WTC11 (cell line): Measurements from ENCODE around the gene PAN3. TPM values are rescaled to one million over a fixed set of nuclear protein-coding genes. Genes with fewer than 3 reads are reported as not detected.
A peak's percentile ranks its signal among the peaks of the same experiment; 100 is the strongest.

Source experiments
- ATAC-seq: fragments of 200-7000 bp; cut with Tn5 transposase; 2 replicates; pipeline ENCODE4 v1.10.0; 2021; ENCODE audit warnings: mild to moderate bottlenecking, moderate library complexity
- CTCF ChIA-PET: fragments of 300-600 bp; sonication (Branson Sonifier 250); formaldehyde crosslinking; loops from one replicate; lab custom pipeline; 2021; ENCODE audit warnings: antibody characterized with exemption; lab: Charles Lee
- POLR2A ChIA-PET: fragments of 350-600 bp; sonication (Branson Sonifier 250); formaldehyde crosslinking; loops from one replicate; lab custom pipeline; 2021; ENCODE audit warnings: antibody characterized with exemption; lab: Charles Lee
- DNase-seq: peaks from one replicate; pipeline ENCODE4 v3.0.0; 2021; ENCODE audit warnings: low spot score
- H3K27ac Mint-ChIP-seq: 2 replicates; pipeline ENCODE4 v1.8.0; 2021; ENCODE audit warnings: mixed read lengths
- H3K27me3 Mint-ChIP-seq: 2 replicates; pipeline ENCODE4 v1.8.0; 2021; ENCODE audit warnings: low read depth, mild to moderate bottlenecking, moderate library complexity, mixed read lengths
- H3K36me3 Mint-ChIP-seq: 2 replicates; pipeline ENCODE4 v1.8.0; 2021; ENCODE audit warnings: mixed read lengths
- H3K4me1 Mint-ChIP-seq: 2 replicates; pipeline ENCODE4 v1.8.0; 2022; ENCODE audit warnings: mixed read lengths
- H3K4me3 Mint-ChIP-seq: 2 replicates; pipeline ENCODE4 v1.8.0; 2021; ENCODE audit warnings: mild to moderate bottlenecking, moderate library complexity, mixed read lengths
- H3K9me3 Mint-ChIP-seq: 2 replicates; pipeline ENCODE4 v1.8.0; 2021; ENCODE audit warnings: mixed read lengths
- ATF3 ChIP-seq: sonication (generic); formaldehyde crosslinking; conservative IDR thresholded peaks from 2 replicates; pipeline ENCODE4 v1.8.1; 2022; ENCODE audit warnings: mild to moderate bottlenecking, missing genetic modification reagents
- CBFB ChIP-seq: sonication (generic); formaldehyde crosslinking; IDR thresholded peaks from 2 replicates; pipeline ENCODE4 v1.8.1; 2022; ENCODE audit warnings: mild to moderate bottlenecking, low read depth, missing genetic modification reagents
- CDX4 ChIP-seq: fragments of 250-450 bp; sonication (Bioruptor Pico); IDR thresholded peaks from 2 replicates; pipeline ENCODE4 v1.9.0; 2021; ENCODE audit warnings: moderate library complexity, mild to moderate bottlenecking, inconsistent platforms, borderline replicate concordance
- E2F5 ChIP-seq: sonication (generic); formaldehyde crosslinking; IDR thresholded peaks from 2 replicates; pipeline ENCODE4 v1.8.1; 2022; ENCODE audit warnings: mild to moderate bottlenecking, moderate library complexity, missing genetic modification reagents
- ELF4 ChIP-seq: sonication (generic); formaldehyde crosslinking; IDR thresholded peaks from 2 replicates; pipeline ENCODE4 v1.8.1; 2022; ENCODE audit warnings: low read depth, mild to moderate bottlenecking, moderate library complexity, missing genetic modification reagents
- EMX1 ChIP-seq: fragments of 250-450 bp; sonication (Bioruptor Pico); IDR thresholded peaks from 2 replicates; pipeline ENCODE4 v1.8.0; 2021; ENCODE audit warnings: mild to moderate bottlenecking
- IRF1 ChIP-seq: sonication (generic); formaldehyde crosslinking; IDR thresholded peaks from 2 replicates; pipeline ENCODE4 v1.8.0; 2023; ENCODE audit warnings: missing genetic modification reagents
- JAZF1 ChIP-seq: fragments of 250-450 bp; sonication (Bioruptor Pico); IDR thresholded peaks from 2 replicates; pipeline ENCODE4 v1.9.0; 2021; ENCODE audit warnings: moderate library complexity, mild to moderate bottlenecking, inconsistent platforms
- KAT7 ChIP-seq: sonication (generic); formaldehyde crosslinking; IDR thresholded peaks from 2 replicates; pipeline ENCODE4 v1.8.1; 2023; ENCODE audit warnings: missing genetic modification reagents, mild to moderate bottlenecking, borderline replicate concordance
- NFATC4 ChIP-seq: fragments of 250-450 bp; sonication (Bioruptor Pico); IDR thresholded peaks from 2 replicates; pipeline ENCODE4 v1.9.0; 2021; ENCODE audit warnings: mild to moderate bottlenecking
- PRRX2 ChIP-seq: fragments of 250-450 bp; sonication (Bioruptor Pico); IDR thresholded peaks from 2 replicates; pipeline ENCODE4 v1.8.0; 2021; ENCODE audit warnings: mild to moderate bottlenecking
- SMAD3 ChIP-seq: sonication (generic); formaldehyde crosslinking; IDR thresholded peaks from 2 replicates; pipeline ENCODE4 v1.8.0; 2022; ENCODE audit warnings: missing genetic modification reagents, mild to moderate bottlenecking, borderline replicate concordance
- SOX15 ChIP-seq: fragments of 250-450 bp; sonication (Bioruptor Pico); IDR thresholded peaks from 2 replicates; pipeline ENCODE4 v1.9.0; 2021; ENCODE audit warnings: mild to moderate bottlenecking
- TEAD1 ChIP-seq: sonication (generic); formaldehyde crosslinking; IDR thresholded peaks from 2 replicates; pipeline ENCODE4 v1.8.0; 2022; ENCODE audit warnings: mild to moderate bottlenecking, missing genetic modification reagents
- USF2 ChIP-seq: sonication (generic); formaldehyde crosslinking; IDR thresholded peaks from 2 replicates; pipeline ENCODE4 v1.8.1; 2023; ENCODE audit warnings: mild to moderate bottlenecking, missing genetic modification reagents, moderate library complexity
- ZBTB21 ChIP-seq: sonication (generic); formaldehyde crosslinking; IDR thresholded peaks from 2 replicates; pipeline ENCODE4 v1.8.1; 2023; ENCODE audit warnings: mild to moderate bottlenecking, missing genetic modification reagents, borderline replicate concordance
- ZBTB43 ChIP-seq: sonication (generic); formaldehyde crosslinking; IDR thresholded peaks from 2 replicates; pipeline ENCODE4 v1.8.1; 2023; ENCODE audit warnings: mild to moderate bottlenecking, missing genetic modification reagents
- ZNF416 ChIP-seq: fragments of 250-450 bp; sonication (Bioruptor Pico); IDR thresholded peaks from 2 replicates; pipeline ENCODE4 v1.9.0; 2021; ENCODE audit warnings: mild to moderate bottlenecking, inconsistent platforms
- total RNA-seq: library from RNA; stranded (reverse); gene quantifications from 3 replicates; pipeline ENCODE4 v1.2.3, GENCODE V29; 2021
- TF ChIP-seq, protein P1 (sequence below): sonication (generic); formaldehyde crosslinking; IDR thresholded peaks from 2 replicates; pipeline ENCODE4 v1.8.1; 2022; ENCODE audit warnings: low read depth, mild to moderate bottlenecking, moderate library complexity, missing genetic modification reagents, borderline replicate concordance

The PAN3 gene
- total RNA-seq, 1 experiment from 2014 or later = 37.8 TPM

DNA sequence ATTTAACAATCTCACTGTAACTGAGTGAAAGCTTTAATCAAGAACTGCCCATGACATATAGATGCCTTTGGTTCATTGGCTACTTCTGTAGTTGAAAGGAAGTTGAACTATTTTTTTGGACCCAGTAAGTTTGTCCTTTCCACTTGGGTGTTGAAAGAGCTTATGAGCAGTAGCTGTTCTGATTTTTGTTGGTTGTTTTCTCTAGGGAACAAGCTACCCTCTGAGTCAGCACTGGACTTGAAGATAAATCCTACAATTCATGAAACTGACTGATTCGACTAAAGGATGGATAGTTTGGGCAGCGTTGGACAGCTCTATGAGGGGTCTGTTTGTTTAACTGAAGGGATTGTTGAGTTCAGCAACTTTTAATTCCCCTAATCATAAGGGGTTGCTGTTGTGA lies 101.0 kb downstream of the PAN3 start:
- Mint-ChIP-seq H3K27ac (peak overlapping the region; percentile 7), H3K4me3 (no peak overlapping the region), H3K9me3 (no peaks in the 10 kb centered on the region), H3K4me1 (peaks cover 48% of the 10 kb centered on the region), H3K27me3 (no peaks in the 10 kb centered on the region), H3K36me3 (peaks cover 11% of the 10 kb centered on the region)
- DNase-seq = no peak
- TF ChIP-seq, protein P1, sequence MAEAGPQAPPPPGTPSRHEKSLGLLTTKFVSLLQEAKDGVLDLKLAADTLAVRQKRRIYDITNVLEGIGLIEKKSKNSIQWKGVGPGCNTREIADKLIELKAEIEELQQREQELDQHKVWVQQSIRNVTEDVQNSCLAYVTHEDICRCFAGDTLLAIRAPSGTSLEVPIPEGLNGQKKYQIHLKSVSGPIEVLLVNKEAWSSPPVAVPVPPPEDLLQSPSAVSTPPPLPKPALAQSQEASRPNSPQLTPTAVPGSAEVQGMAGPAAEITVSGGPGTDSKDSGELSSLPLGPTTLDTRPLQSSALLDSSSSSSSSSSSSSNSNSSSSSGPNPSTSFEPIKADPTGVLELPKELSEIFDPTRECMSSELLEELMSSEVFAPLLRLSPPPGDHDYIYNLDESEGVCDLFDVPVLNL (CRISPR knock-in tag) = no peak
- TF ChIP-seq ELF4 (CRISPR knock-in tag) (no peak), JAZF1 (no peak)
- ChIA-PET POLR2A (no interaction called here), CTCF (no interaction called here)
- no peak for ATAC-seq

- Mint-ChIP-seq H3K4me1 (peaks cover 8% of the 10 kb centered on the region), H3K9me3 (no peaks in the 10 kb centered on the region), H3K27me3 (no peaks in the 10 kb centered on the region), H3K4me3 (no peak overlapping the region), H3K36me3 (peaks cover 16% of the 10 kb centered on the region), H3K27ac (no peak overlapping the region)
- ATAC-seq (no peak), DNase-seq (no peak)
- no peak for TF ChIP-seq TEAD1 (CRISPR knock-in tag)
- TF ChIP-seq CDX4 (CRISPR knock-in tag) = no peak
- TF ChIP-seq ATF3 (CRISPR knock-in tag) = no peak
- TF ChIP-seq ZBTB43 (CRISPR knock-in tag) = no peak
- TF ChIP-seq ZBTB21 (CRISPR knock-in tag) = no peak
- TF ChIP-seq SMAD3 (CRISPR knock-in tag) = no peak
- TF ChIP-seq IRF1 (CRISPR knock-in tag) = no peak
- TF ChIP-seq NFATC4 (CRISPR knock-in tag) = no peak
- TF ChIP-seq CBFB (CRISPR knock-in tag) = no peak
- no peak for TF ChIP-seq KAT7 (CRISPR knock-in tag)
- TF ChIP-seq EMX1 = no peak
- no peak for TF ChIP-seq PRRX2 (CRISPR knock-in tag)
- no peak for TF ChIP-seq ZNF416
- TF ChIP-seq USF2 (CRISPR knock-in tag) = no peak
- no peak for TF ChIP-seq SOX15 (CRISPR knock-in tag)
- no peak for TF ChIP-seq E2F5 (CRISPR knock-in tag)
- POLR2A ChIA-PET = no interaction called here
- CTCF ChIA-PET = no interaction called here
Observed at GRCh38 chr13:28245465-28245864, 107.1 kb downstream of the PAN3 start.
